ENCODE data around the gene RBMS3. TPM values are rescaled to one million over a fixed set of nuclear protein-coding genes. Genes with fewer than 3 reads are reported as not detected.

RBMS3 gene
- total RNA-seq, 1 donor from 2014 or later, result 58.5 TPM

DNA sequence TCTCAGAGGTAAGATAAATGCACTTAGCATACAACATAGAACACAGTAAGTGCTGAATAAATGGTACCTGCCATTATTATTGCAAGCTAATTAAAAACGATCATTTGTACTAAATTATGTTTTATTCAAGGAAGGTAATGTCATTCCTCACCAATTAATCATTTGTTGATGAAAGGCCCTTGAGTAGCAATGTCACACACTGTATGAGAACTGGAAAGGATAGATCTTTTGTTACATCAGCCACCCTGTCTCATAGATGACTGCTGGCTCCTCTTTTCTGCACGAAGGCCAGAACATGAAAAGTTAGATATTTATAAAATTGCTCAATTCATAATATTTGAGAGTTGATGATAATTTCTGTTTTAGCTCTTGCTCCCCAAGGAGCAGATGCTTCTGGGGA lies 415.4 kb downstream of the RBMS3 start:
- H3K4me1 ChIP-seq, result peaks cover 37% of the 10 kb centered on the region
- no peaks in the 10 kb centered on the region for H3K27me3 ChIP-seq (ENCODE audit: low read depth)
- H3K36me3 ChIP-seq, result no peaks in the 10 kb centered on the region
- DNase-seq, result no peak
- peak overlapping the region; percentile 63 for H3K27ac ChIP-seq
- ATAC-seq, result no peak
- intact Hi-C loops (cut with DNase I), result no loop called here
- TF ChIP-seq, protein P1, sequence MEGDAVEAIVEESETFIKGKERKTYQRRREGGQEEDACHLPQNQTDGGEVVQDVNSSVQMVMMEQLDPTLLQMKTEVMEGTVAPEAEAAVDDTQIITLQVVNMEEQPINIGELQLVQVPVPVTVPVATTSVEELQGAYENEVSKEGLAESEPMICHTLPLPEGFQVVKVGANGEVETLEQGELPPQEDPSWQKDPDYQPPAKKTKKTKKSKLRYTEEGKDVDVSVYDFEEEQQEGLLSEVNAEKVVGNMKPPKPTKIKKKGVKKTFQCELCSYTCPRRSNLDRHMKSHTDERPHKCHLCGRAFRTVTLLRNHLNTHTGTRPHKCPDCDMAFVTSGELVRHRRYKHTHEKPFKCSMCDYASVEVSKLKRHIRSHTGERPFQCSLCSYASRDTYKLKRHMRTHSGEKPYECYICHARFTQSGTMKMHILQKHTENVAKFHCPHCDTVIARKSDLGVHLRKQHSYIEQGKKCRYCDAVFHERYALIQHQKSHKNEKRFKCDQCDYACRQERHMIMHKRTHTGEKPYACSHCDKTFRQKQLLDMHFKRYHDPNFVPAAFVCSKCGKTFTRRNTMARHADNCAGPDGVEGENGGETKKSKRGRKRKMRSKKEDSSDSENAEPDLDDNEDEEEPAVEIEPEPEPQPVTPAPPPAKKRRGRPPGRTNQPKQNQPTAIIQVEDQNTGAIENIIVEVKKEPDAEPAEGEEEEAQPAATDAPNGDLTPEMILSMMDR (IDR thresholded peaks at IDR 0.05), result no peak
- H3K9me3 ChIP-seq, result no peaks in the 10 kb centered on the region
- H3K4me3 ChIP-seq, result no peak overlapping the region

DNA sequence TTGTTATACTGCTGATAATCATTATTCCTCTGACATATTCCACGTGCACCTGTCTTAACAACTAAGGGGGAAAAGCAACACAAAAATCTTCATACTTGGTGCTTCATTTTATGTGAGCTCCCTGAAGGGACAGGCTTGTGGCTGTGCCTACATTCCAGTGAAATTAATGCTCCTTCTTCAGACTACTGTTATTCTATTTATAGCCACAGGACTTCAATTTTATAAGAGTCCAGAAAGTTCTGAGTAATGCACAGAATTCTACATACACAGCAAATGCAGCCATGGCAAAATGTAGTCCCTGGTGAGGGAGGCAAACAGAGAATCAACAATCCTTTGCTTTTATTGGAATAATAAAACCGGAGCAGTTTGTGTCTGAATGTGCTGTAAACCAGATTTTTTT lies 417.1 kb downstream of the RBMS3 start:
- H3K36me3 ChIP-seq, result no peaks in the 10 kb centered on the region
- intact Hi-C loops (cut with DNase I), result no loop called here
- TF ChIP-seq, protein P1 (IDR thresholded peaks at IDR 0.05), result no peak
- H3K27me3 ChIP-seq (ENCODE audit: low read depth), result no peaks in the 10 kb centered on the region
- ATAC-seq, result no peak
- H3K4me1 ChIP-seq, result peaks cover 37% of the 10 kb centered on the region
- no peak overlapping the region for H3K4me3 ChIP-seq
- DNase-seq, result no peak
- H3K27ac ChIP-seq, result no peak overlapping the region
- H3K9me3 ChIP-seq, result no peaks in the 10 kb centered on the region

DNA sequence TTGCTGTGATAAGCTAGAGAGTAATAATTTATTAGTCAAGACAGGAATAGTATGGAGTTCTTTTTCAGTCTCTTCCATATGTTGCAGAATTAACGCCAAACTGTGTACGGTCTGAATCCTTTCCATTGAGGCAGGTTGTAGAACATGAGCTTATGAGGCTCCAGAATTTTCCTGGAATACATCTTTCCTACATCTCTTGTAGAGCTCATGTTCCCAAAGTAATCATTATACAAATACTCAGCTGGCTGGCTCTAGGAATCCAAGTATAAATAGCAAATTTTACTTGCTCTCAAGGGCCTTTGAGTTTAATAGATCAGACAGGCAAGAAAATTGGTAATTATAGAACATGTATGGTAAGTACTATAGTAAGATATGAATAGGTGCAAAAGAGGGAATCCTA lies 419.4 kb downstream of the RBMS3 start:
- H3K9me3 ChIP-seq, result no peaks in the 10 kb centered on the region
- ATAC-seq (no peak), DNase-seq (no peak)
- intact Hi-C loops (cut with DNase I), result no loop called here
- peaks cover 15% of the 10 kb centered on the region for H3K4me1 ChIP-seq
- no peaks in the 10 kb centered on the region for H3K27me3 ChIP-seq (ENCODE audit: low read depth)
- TF ChIP-seq, protein P1 (IDR thresholded peaks at IDR 0.05), result no peak
- no peak overlapping the region for H3K4me3 ChIP-seq
- H3K27ac ChIP-seq, result no peak overlapping the region
- no peaks in the 10 kb centered on the region for H3K36me3 ChIP-seq

DNA sequence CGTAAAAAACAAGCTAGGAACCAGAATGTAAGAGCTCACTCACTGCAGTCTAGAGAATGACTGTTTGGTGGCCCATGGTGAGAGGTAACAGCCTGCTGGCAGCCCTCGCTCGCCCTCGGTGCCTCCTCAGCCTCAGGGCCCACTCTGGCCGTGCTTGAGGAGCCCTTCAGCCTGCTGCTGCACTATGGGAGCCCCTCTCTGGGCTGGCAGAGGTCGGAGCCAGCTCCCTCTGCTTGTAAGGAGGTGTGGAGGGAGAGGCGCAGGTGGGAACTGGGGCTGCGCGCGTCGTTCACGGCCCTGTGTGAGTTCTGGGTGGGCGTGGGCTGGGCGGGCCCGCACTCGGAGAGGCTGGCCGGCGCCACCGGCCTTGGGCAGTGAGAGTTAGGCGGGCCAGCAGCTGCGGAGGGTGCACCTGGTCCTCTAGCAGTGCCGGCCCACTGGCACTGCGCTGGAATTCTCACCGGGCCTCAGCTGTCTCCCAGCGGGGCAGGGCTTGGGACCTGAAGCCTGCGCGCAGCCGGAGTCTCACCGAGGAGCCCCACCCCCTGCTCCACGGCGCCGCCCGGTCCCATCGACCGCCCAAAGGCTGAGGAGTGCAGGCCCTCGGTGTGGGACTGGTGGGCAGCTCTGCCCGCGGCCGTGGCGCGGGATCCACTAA lies 420.6 kb downstream of the RBMS3 start:
- no peak for DNase-seq
- Histone ChIP-seq H3K4me1 (peaks cover 5% of the 10 kb centered on the region), H3K9me3 (no peaks in the 10 kb centered on the region), H3K36me3 (no peaks in the 10 kb centered on the region), H3K27me3 (ENCODE audit: low read depth) (no peaks in the 10 kb centered on the region), H3K27ac (no peak overlapping the region), H3K4me3 (no peak overlapping the region)
- intact Hi-C loops (cut with DNase I), result no loop called here
- ATAC-seq, result peak; percentile 14 to 56
- TF ChIP-seq, protein P1 (IDR thresholded peaks at IDR 0.05), result no peak

DNA sequence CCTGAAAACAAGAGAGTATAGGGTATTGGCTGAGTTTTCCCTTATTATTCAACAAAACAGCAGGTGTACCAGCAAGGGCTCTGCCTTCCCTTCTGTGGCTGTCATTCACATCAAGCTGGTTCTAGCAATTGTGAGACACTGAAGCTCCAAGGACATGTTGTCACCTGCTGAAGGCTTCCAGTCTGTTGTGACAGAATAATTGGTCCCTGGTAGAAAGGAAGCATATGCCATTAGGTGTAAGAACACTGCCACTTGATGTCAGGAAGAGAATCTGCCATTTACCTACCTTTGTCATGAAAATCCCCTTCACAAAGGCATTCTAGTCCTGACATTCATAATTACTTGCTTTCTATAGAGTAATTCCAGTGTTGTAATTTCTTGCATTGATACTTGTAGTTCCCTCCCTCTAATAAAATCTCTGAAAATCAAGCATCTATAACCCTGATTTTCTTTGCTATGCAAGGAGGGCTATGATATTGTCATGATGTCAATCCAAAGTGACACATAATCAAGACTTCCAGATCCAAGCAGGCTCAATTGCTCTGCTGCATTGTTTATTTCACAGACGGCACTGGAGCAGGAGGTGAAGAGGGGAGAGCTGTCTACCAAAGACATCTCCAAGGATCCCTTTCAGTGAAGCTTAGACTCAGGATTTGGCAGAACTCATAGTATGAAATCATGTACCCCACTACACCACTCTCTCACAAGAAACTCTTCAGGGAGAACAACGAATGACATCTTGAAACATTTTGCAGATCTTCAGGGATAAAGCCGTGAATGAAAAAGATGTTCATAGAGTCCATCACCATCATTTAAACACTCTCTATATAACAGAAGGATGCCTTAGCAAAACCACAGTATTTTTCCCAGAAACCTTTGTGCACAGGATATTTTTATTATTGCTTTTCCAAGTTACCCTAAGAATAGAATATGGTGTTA lies 425.3 kb downstream of the RBMS3 start:
- TF ChIP-seq, protein P1 (IDR thresholded peaks at IDR 0.05), result no peak
- ATAC-seq, result no peak
- intact Hi-C loops (cut with DNase I), result no loop called here
- no peak overlapping the region for H3K4me3 ChIP-seq
- no peaks in the 10 kb centered on the region for H3K9me3 ChIP-seq
- H3K36me3 ChIP-seq, result no peaks in the 10 kb centered on the region
- no peak for DNase-seq
- H3K4me1 ChIP-seq, result peaks cover 4% of the 10 kb centered on the region
- no peak overlapping the region for H3K27ac ChIP-seq
- no peaks in the 10 kb centered on the region for H3K27me3 ChIP-seq (ENCODE audit: low read depth)

Measured in lower lobe of right lung (tissue), 2 donors.